H1 (cell line): ENCODE measurements around the gene MORN2. TPM values are rescaled to one million over a fixed set of nuclear protein-coding genes. Genes with fewer than 3 reads are reported as not detected.

Experiments
- CTCF ChIA-PET: fragments of 300-600 bp; sonication (Branson Sonifier 250); formaldehyde crosslinking; loops from one replicate; lab custom pipeline; 2021; ENCODE audit not compliant: partially characterized antibody; lab: Charles Lee
- POLR2A ChIA-PET: fragments of 300-600 bp; sonication (Branson Sonifier 250); formaldehyde crosslinking; loops from one replicate; lab custom pipeline; 2021; ENCODE audit warnings: inconsistent platforms; ENCODE audit not compliant: partially characterized antibody; lab: Charles Lee
- DNase-seq, 2 experiments: peaks; one replicate each; pipeline versions ENCODE4 v3.0.0 to v3.0.0-alpha.2; 2010 to 2022; ENCODE audit warnings: low spot score in 2 of 2, low read depth in 1 of 2, mixed read lengths in 1 of 2
- FAIRE-seq: peaks from 2 replicates; lab custom pipeline; 2011; peaks lifted over from hg19 to GRCh38; lab: Jason Lieb, UNC
- H2AFZ ChIP-seq: 2 replicates; pipeline ENCODE4 v1.8.1; 2012; ENCODE audit warnings: low read length, inconsistent platforms
- H2AK5ac ChIP-seq: 2 replicates; pipeline ENCODE4 v1.6.1; 2013; ENCODE audit warnings: low read depth, low read length
- H2BK120ac ChIP-seq: replicated peaks from 2 replicates; pipeline ENCODE3; 2013; ENCODE audit warnings: low read depth, low read length, inconsistent platforms
- H2BK12ac ChIP-seq: 2 replicates; pipeline ENCODE4 v1.6.1; 2013; ENCODE audit warnings: low read depth, low read length
- H2BK15ac ChIP-seq: 2 replicates; pipeline ENCODE4 v1.6.1; 2013; ENCODE audit warnings: low read length
- H2BK20ac ChIP-seq: 2 replicates; pipeline ENCODE4 v1.6.1; 2013; ENCODE audit warnings: low read length
- H2BK5ac ChIP-seq: 2 replicates; pipeline ENCODE4 v1.6.1; 2013; ENCODE audit warnings: low read depth, low read length
- H3K14ac ChIP-seq: 2 replicates; pipeline ENCODE4 v1.6.1; 2013; ENCODE audit warnings: inconsistent platforms; ENCODE audit not compliant: insufficient read length
- H3K18ac ChIP-seq: 2 replicates; pipeline ENCODE4 v1.6.1; 2013; ENCODE audit warnings: low read length; ENCODE audit errors: extremely low read depth
- H3K23ac ChIP-seq: 2 replicates; pipeline ENCODE4 v1.6.1; 2013; ENCODE audit warnings: inconsistent platforms; ENCODE audit not compliant: insufficient read length
- H3K23me2 ChIP-seq: 2 replicates; pipeline ENCODE4 v1.6.1; 2013; ENCODE audit warnings: low read depth, low read length
- H3K27ac ChIP-seq: 2 replicates; pipeline ENCODE4 v1.6.1; 2011; ENCODE audit warnings: low read depth, low read length, inconsistent platforms
- H3K27me3 ChIP-seq, 4 experiments: replicated peaks in 1 of 4; 1 replicate in 1 of 4; 2 replicates in 3 of 4; pipeline versions ENCODE4 v1.6.1 to v1.8.1; 2011 to 2013; ENCODE audit warnings: low read length in 3 of 4, mild to moderate bottlenecking in 3 of 4, inconsistent platforms in 2 of 4, mixed read lengths in 2 of 4, moderate library complexity in 1 of 4; ENCODE audit not compliant: control insufficient read depth in 3 of 4, insufficient read depth in 3 of 4; ENCODE audit errors: extremely low read depth in 1 of 4
- H3K36me3 ChIP-seq, 4 experiments: 2 replicates each; pipeline versions ENCODE4 v1.6.1 to v1.8.1; 2011 to 2013; ENCODE audit warnings: mild to moderate bottlenecking in 4 of 4, low read length in 3 of 4, moderate library complexity in 2 of 4, control low read depth in 1 of 4, inconsistent platforms in 1 of 4; ENCODE audit not compliant: insufficient read depth in 4 of 4, control insufficient read depth in 2 of 4
- H3K4ac ChIP-seq: replicated peaks from 2 replicates; pipeline ENCODE3; 2013; ENCODE audit warnings: low read length, low read depth, mixed read lengths, inconsistent platforms; ENCODE audit not compliant: insufficient read length
- H3K4me1 ChIP-seq, 4 experiments: replicated peaks in 1 of 4; 1 replicate in 1 of 4; 2 replicates in 3 of 4; pipeline versions ENCODE4 v1.6.1 to v1.8.1; 2011 to 2013; ENCODE audit warnings: low read length in 3 of 4, inconsistent platforms in 2 of 4, mixed read lengths in 1 of 4; ENCODE audit not compliant: insufficient read depth in 4 of 4, control insufficient read depth in 3 of 4
- H3K4me2 ChIP-seq, 2 experiments: 2 replicates each; pipeline versions ENCODE4 v1.6.1 to v1.8.1; 2011 to 2013; ENCODE audit warnings: low read depth in 2 of 2, low read length in 2 of 2, control low read depth in 1 of 2, inconsistent platforms in 1 of 2, mild to moderate bottlenecking in 1 of 2; ENCODE audit not compliant: insufficient read depth in 1 of 2
- H3K4me3 ChIP-seq, 4 experiments: fragments of 200-600, 300-600 bp in 1 of 4; sonication (generic), shearing (Covaris generic), sonication (Bioruptor Twin) in 1 of 4; 2 replicates each; pipeline versions ENCODE4 v1.5.1 to v1.8.1; 2011 to 2016; ENCODE audit warnings: low read length in 4 of 4, low read depth in 3 of 4, control low read depth in 2 of 4, inconsistent platforms in 2 of 4, mild to moderate bottlenecking in 2 of 4, mixed read lengths in 1 of 4, moderate library complexity in 1 of 4; ENCODE audit not compliant: insufficient read depth in 2 of 4; ENCODE audit errors: extremely low read depth in 1 of 4
- H3K56ac ChIP-seq: replicated peaks from 2 replicates; pipeline ENCODE3; 2013; ENCODE audit warnings: low read depth, mild to moderate bottlenecking, mixed read lengths, low read length, inconsistent platforms; ENCODE audit not compliant: insufficient read length
- H3K79me1 ChIP-seq: 2 replicates; pipeline ENCODE4 v1.6.1; 2013; ENCODE audit warnings: low read depth, low read length, control low read depth
- H3K79me2 ChIP-seq, 2 experiments: 2 replicates each; pipeline versions ENCODE4 v1.6.1 to v1.8.1; 2012 to 2013; ENCODE audit warnings: low read length in 2 of 2, mild to moderate bottlenecking in 2 of 2, inconsistent platforms in 1 of 2; ENCODE audit not compliant: insufficient read depth in 2 of 2, control insufficient read depth in 1 of 2
- H3K9ac ChIP-seq, 4 experiments: replicated peaks in 1 of 4; 1 replicate in 1 of 4; 2 replicates in 3 of 4; pipeline versions ENCODE4 v1.6.1 to v1.8.1; 2011 to 2013; ENCODE audit warnings: low read depth in 3 of 4, low read length in 3 of 4, control low read depth in 2 of 4, mild to moderate bottlenecking in 2 of 4, moderate library complexity in 2 of 4, inconsistent platforms in 1 of 4; ENCODE audit errors: extremely low read depth in 1 of 4
- H3K9me3 ChIP-seq, 2 experiments: 2 replicates each; pipeline versions ENCODE4 v1.6.1 to v1.8.1; 2012 to 2013; ENCODE audit warnings: mild to moderate bottlenecking in 2 of 2, moderate library complexity in 2 of 2, control low read depth in 1 of 2, inconsistent platforms in 1 of 2, low read depth in 1 of 2, low read length in 1 of 2, mixed read lengths in 1 of 2; ENCODE audit not compliant: insufficient read depth in 2 of 2
- H4K20me1 ChIP-seq, 2 experiments: replicated peaks in 1 of 2; 2 replicates each; pipeline versions ENCODE3 to v1.8.1; 2011 to 2013; ENCODE audit warnings: inconsistent platforms in 2 of 2, low read length in 2 of 2, mild to moderate bottlenecking in 1 of 2; ENCODE audit not compliant: insufficient read depth in 2 of 2, control insufficient read depth in 1 of 2
- H4K5ac ChIP-seq: 2 replicates; pipeline ENCODE4 v1.6.1; 2013; ENCODE audit warnings: low read length, low read depth, mixed read lengths, inconsistent platforms; ENCODE audit not compliant: insufficient read length
- H4K8ac ChIP-seq: 2 replicates; pipeline ENCODE4 v1.8.0; 2013; ENCODE audit warnings: mild to moderate bottlenecking, moderate library complexity, low read length, inconsistent platforms; ENCODE audit not compliant: insufficient read depth; ENCODE audit errors: extremely low read depth
- H4K91ac ChIP-seq: replicated peaks from 2 replicates; pipeline ENCODE3; 2013; ENCODE audit warnings: low read length, mixed read lengths, inconsistent platforms; ENCODE audit not compliant: insufficient read length
- BACH1 ChIP-seq: IDR thresholded peaks from 2 replicates; pipeline ENCODE4 v1.6.1; 2012; ENCODE audit warnings: low read length, improper control_type of control experiment
- CREB1 ChIP-seq: IDR thresholded peaks from 2 replicates; pipeline ENCODE4 v1.6.1; 2012; ENCODE audit warnings: inconsistent platforms
- POU5F1 ChIP-seq: IDR thresholded peaks from 2 replicates; pipeline ENCODE4 v1.6.1; 2011; ENCODE audit warnings: low read depth, mild to moderate bottlenecking, low read length, moderate library complexity
- SP4 ChIP-seq: IDR thresholded peaks from 2 replicates; pipeline ENCODE4 v1.6.1; 2012; ENCODE audit warnings: low read length, inconsistent platforms
- WGBS, 2 experiments: shearing (Covaris generic) in 1 of 2; methylation state at CpG; one replicate each; pipeline versions ENCODE4 v1.1.6 to v1.1.7; 2013 to 2015; ENCODE audit warnings: low lambda C conversion rate in 2 of 2, mixed read lengths in 2 of 2, inconsistent platforms in 1 of 2, low coverage in 1 of 2, missing lambda C conversion rate in 1 of 2; ENCODE audit not compliant: insufficient replicate concordance in 2 of 2, insufficient coverage in 1 of 2, insufficient read length in 1 of 2; ENCODE audit errors: extremely low coverage in 1 of 2, missing lambda C conversion rate in 1 of 2; 5-methylcytosine and 5-hydroxymethylcytosine counted together
- polyA plus RNA-seq, 7 experiments: library from polyadenylated mRNA; depleted of rRNA in 3 of 7; stranded (reverse) in 5 of 7; unstranded in 2 of 7; fragments of >200 nt in 5 of 7; fragments of 200-250 nt in 2 of 7; gene quantifications; 1 replicate in 5 of 7; 2 replicates in 1 of 7; 4 replicates in 1 of 7; pipeline versions ENCODE4 v1.2.1 to v1.2.3, GENCODE V29; 2011 to 2013; ENCODE audit warnings: missing spikeins in 2 of 7, mixed read lengths in 2 of 7
- total RNA-seq: library from RNA; stranded (reverse); fragmentation: NEBNext Ultra II Directional; extraction: Animal tissue kit (Norgen Biotek cat#: 25700); gene quantifications from 2 replicates; pipeline ENCODE4 v1.2.1, GENCODE V29; 2021
- TF ChIP-seq, protein P1 (sequence below): IDR thresholded peaks from 2 replicates; pipeline ENCODE4 v1.6.1; 2012; ENCODE audit warnings: inconsistent platforms

Gene MORN2
- total and polyA plus RNA-seq, 2 of the 8 experiments (the other 6 are each of a cell fraction or from before 2014, with no cell fraction given) = 7.2 to 11.3 TPM

DNA sequence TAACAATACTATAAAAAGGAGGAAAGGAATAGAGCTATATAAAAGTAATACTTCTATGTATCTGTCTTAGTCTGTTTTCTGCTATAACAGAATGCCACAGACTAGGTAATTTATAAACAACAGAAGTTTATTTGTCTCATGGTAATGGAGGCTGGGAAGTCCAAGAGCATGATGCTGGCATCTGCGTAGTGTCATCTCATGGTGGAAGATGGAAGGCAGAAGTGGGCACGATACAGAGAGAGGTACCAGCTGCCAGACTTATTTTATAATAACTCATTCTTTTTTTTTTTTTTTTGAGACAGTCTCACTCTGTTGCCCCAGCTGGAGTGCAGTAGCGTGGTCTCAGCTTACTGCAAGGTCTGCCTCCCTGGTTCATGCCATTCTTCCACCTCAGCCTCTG, 4.3 kb upstream of the MORN2 start:
- Histone ChIP-seq H2BK20ac (no peak overlapping the region), H3K4ac (no peak overlapping the region), H3K79me1 (no peaks in the 10 kb centered on the region), H4K20me1 (peaks cover 0 to 2% of the 10 kb centered on the region in 2 experiments), H3K36me3 (peaks cover 0 to 11% (median 3%) of the 10 kb centered on the region in 4 experiments; a peak in 1 of 8 replicates), H4K5ac (no peak overlapping the region), H3K27me3 (no peaks in the 10 kb centered on the region), H2AFZ (no peak overlapping the region), H2BK5ac (no peak overlapping the region), H3K14ac (no peak overlapping the region), H2AK5ac (no peak overlapping the region), H3K23ac (no peak overlapping the region), H3K9me3 (no peaks in the 10 kb centered on the region), H3K4me1 (no peaks in the 10 kb centered on the region), H3K27ac (no peak overlapping the region), H3K4me3 (no peak overlapping the region), H3K23me2 (peaks cover 8% of the 10 kb centered on the region), H2BK120ac (no peak overlapping the region), H2BK15ac (no peak overlapping the region), H4K8ac (no peak overlapping the region), H3K9ac (no peak overlapping the region), H3K56ac (no peak overlapping the region), H4K91ac (no peak overlapping the region), H3K4me2 (no peak overlapping the region), H2BK12ac (no peak overlapping the region), H3K18ac (no peak overlapping the region), H3K79me2 (peaks cover 0 to 40% of the 10 kb centered on the region in 2 experiments; a peak in 2 of 4 replicates)
- ChIA-PET POLR2A (interaction anchor here (0.6 to 1.3 kb wide), 2 partner anchors 120 to 232 kb away, joined by 3 read pairs; partner anchors contain the start of gene SRSF7), CTCF (no interaction called here)
- WGBS, 2 experiments = 96% methylated on average over 3 of the region's 3 CpGs; no CpG with 5 or more reads in 1 of the 2 experiments
- FAIRE-seq = no peak
- DNase-seq = no peak
- no peak for TF ChIP-seq POU5F1
- TF ChIP-seq, protein P1, sequence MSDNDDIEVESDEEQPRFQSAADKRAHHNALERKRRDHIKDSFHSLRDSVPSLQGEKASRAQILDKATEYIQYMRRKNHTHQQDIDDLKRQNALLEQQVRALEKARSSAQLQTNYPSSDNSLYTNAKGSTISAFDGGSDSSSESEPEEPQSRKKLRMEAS = no peak
- TF ChIP-seq CREB1 = no peak
- TF ChIP-seq SP4 = no peak
- no peak for TF ChIP-seq BACH1
